ENCODE data around the gene GID8. TPM values are rescaled to one million over a fixed set of nuclear protein-coding genes. Genes with fewer than 3 reads are reported as not detected.

The GID8 gene
- total RNA-seq, 1 experiment from 2014 or later = 37.2 TPM

DNA sequence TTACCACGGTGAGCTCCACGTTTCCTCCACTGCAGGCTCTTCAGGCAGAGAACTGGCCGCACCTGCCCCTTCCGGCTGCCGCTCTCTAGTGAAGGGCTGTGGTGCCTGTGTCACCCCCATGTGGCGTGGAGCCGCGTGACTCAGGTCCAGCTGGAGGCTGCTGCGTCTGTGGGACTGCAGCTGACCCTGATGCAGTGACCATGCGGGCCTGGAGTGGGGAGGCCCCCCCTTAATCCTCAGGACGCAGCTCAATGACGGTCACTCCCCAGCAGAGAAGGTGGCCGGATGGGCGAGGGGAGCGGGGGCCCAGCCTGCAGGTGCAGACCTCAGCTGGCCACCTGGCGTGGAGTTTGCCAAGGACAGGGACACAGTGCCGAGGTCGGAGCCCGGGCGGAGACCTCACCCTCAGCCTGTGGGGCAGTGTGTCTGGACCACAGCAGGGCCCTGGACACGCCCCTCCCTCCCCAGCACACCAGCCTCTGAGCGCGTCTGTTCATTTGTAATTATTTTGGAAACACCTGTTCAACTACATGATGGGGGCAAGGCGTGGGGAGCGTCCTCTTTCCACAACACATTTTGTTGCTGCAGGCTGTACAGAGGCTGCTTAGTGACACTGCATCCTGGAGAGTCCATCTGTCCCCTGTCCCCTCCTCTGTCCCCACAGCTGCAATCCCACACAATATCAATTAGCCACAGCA is 58.1 kb downstream of the GID8 start:
- ChIA-PET POLR2A (ENCODE audit: unreplicated experiment) (interaction anchor here (0.6 kb wide), 1 partner anchor 228 kb away, joined by 7 read pairs; no protein-coding TSS in a partner anchor), CTCF (no interaction called here)
- no peak overlapping the region for H3K9ac ChIP-seq (ENCODE audit: low read length)
- no peak for ATAC-seq
- H3F3A ChIP-seq (ENCODE audit: low read length, unreplicated experiment) = no peaks in the 10 kb centered on the region
- H3K79me2 ChIP-seq (ENCODE audit: low read length) = no peaks in the 10 kb centered on the region
- H3K27ac ChIP-seq (ENCODE audit: low read length) = no peak overlapping the region
- H3K4me1 ChIP-seq (ENCODE audit: insufficient read depth, low read length) = no peaks in the 10 kb centered on the region
- H3K4me3 ChIP-seq (ENCODE audit: low read length) = no peak overlapping the region
- intact Hi-C loops (cut with micrococcal nuclease) = no loop called here
- H2AFZ ChIP-seq (ENCODE audit: low read length) = no peak overlapping the region
- BruUV-seq (replicated peaks) = no TSS peak
- no peak overlapping the region for H3K4me2 ChIP-seq (ENCODE audit: low read length)
- peaks cover 16% of the 10 kb centered on the region for H3K27me3 ChIP-seq (ENCODE audit: low read length)
- DNase-seq = no peak
- no peaks in the 10 kb centered on the region for H3K9me2 ChIP-seq (replicated peaks; ENCODE audit: low read length)
- no peaks in the 10 kb centered on the region for H4K20me1 ChIP-seq (ENCODE audit: low read length)
- H3K9me3 ChIP-seq (ENCODE audit: low read length) = no peaks in the 10 kb centered on the region
- no peak for TF ChIP-seq EZH2phosphoT487 (IDR thresholded peaks at IDR 0.05; ENCODE audit: borderline replicate concordance, low read length)
- TF ChIP-seq, protein P1, sequence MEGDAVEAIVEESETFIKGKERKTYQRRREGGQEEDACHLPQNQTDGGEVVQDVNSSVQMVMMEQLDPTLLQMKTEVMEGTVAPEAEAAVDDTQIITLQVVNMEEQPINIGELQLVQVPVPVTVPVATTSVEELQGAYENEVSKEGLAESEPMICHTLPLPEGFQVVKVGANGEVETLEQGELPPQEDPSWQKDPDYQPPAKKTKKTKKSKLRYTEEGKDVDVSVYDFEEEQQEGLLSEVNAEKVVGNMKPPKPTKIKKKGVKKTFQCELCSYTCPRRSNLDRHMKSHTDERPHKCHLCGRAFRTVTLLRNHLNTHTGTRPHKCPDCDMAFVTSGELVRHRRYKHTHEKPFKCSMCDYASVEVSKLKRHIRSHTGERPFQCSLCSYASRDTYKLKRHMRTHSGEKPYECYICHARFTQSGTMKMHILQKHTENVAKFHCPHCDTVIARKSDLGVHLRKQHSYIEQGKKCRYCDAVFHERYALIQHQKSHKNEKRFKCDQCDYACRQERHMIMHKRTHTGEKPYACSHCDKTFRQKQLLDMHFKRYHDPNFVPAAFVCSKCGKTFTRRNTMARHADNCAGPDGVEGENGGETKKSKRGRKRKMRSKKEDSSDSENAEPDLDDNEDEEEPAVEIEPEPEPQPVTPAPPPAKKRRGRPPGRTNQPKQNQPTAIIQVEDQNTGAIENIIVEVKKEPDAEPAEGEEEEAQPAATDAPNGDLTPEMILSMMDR (conservative IDR thresholded peaks at IDR 0.05; ENCODE audit: low read depth, low read length) = no peak
- no peak for TF ChIP-seq EZH2 (IDR thresholded peaks at IDR 0.05; ENCODE audit: low read length, unreplicated experiment)
- H3K36me3 ChIP-seq (ENCODE audit: low read depth, low read length) = no peaks in the 10 kb centered on the region

DNA sequence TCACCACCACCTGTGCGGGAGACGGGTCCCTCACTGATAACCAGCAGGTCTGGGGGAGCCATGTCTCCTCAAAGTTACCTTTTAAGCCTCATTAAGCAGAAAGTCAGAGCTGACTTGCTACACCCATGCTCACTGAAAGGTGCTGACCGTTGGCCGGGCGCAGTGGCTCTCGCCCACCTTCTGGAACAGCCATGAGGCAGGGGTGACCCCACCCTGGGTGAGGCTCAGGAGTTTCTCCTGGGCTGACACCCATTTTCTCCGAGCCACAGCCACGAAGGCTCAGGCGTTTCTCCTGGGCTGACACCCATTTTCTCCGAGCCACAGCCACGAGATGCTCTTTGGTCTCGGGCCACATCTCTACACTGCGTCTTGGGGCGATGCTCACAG is 58.6 kb downstream of the GID8 start:
- TF ChIP-seq EZH2phosphoT487 (IDR thresholded peaks at IDR 0.05; ENCODE audit: borderline replicate concordance, low read length) = no peak
- TF ChIP-seq, protein P1 (conservative IDR thresholded peaks at IDR 0.05; ENCODE audit: low read depth, low read length) = no peak
- TF ChIP-seq EZH2 (IDR thresholded peaks at IDR 0.05; ENCODE audit: low read length, unreplicated experiment) = no peak
- H3F3A ChIP-seq (ENCODE audit: low read length, unreplicated experiment) = no peaks in the 10 kb centered on the region
- no peak overlapping the region for H2AFZ ChIP-seq (ENCODE audit: low read length)
- peaks cover 11% of the 10 kb centered on the region for H3K27me3 ChIP-seq (ENCODE audit: low read length)
- H3K4me3 ChIP-seq (ENCODE audit: low read length) = no peak overlapping the region
- ATAC-seq (no peak), DNase-seq (no peak)
- POLR2A ChIA-PET (ENCODE audit: unreplicated experiment) = no interaction called here
- no TSS peak for BruUV-seq (replicated peaks)
- no peaks in the 10 kb centered on the region for H3K79me2 ChIP-seq (ENCODE audit: low read length)
- H3K36me3 ChIP-seq (ENCODE audit: low read depth, low read length) = no peaks in the 10 kb centered on the region
- H4K20me1 ChIP-seq (ENCODE audit: low read length) = no peaks in the 10 kb centered on the region
- H3K4me1 ChIP-seq (ENCODE audit: insufficient read depth, low read length) = no peaks in the 10 kb centered on the region
- H3K9ac ChIP-seq (ENCODE audit: low read length) = no peak overlapping the region
- intact Hi-C loops (cut with micrococcal nuclease) = no loop called here
- CTCF ChIA-PET = no interaction called here
- no peaks in the 10 kb centered on the region for H3K9me3 ChIP-seq (ENCODE audit: low read length)
- no peaks in the 10 kb centered on the region for H3K9me2 ChIP-seq (replicated peaks; ENCODE audit: low read length)
- H3K27ac ChIP-seq (ENCODE audit: low read length) = no peak overlapping the region
- H3K4me2 ChIP-seq (ENCODE audit: low read length) = no peak overlapping the region

DNA sequence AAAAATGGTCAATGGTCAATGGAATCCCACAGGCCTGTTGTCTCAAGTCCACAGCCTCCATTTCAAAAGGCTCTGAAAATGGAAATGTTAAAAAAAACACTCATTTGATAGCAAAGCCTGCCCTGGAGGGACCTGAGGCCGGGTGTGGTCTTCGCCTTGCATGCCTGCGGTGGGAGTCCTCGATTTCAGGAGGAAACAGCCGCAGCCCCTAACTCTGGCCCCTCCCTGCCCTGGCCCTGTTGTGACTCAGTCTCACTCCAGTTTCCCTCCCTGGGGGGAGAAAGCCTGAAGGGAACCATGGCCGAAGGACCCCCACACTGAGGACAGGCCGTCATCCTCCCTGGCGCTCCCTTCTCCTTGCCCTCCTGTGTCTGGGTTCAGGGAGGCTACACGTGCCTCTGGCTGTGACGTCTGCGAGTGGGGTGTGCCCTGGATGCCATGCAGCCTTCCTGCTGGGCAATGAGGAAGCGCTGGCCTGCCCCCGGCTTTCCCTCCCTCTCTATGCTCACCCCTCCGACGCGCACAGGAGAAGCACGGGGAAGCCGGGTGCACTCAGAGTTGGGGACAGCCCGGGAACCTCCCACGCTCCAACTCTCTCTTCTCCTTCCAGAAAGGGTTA is 59.6 kb downstream of the GID8 start:
- Histone ChIP-seq H2AFZ (ENCODE audit: low read length) (no peak overlapping the region), H3K79me2 (ENCODE audit: low read length) (no peaks in the 10 kb centered on the region), H3K4me2 (ENCODE audit: low read length) (no peak overlapping the region), H3F3A (ENCODE audit: low read length, unreplicated experiment) (no peaks in the 10 kb centered on the region), H3K27ac (ENCODE audit: low read length) (no peak overlapping the region), H3K9me2 (replicated peaks; ENCODE audit: low read length) (no peaks in the 10 kb centered on the region), H3K4me1 (ENCODE audit: insufficient read depth, low read length) (peaks cover 6% of the 10 kb centered on the region; the same call in 1 of the 2 replicates), H3K36me3 (ENCODE audit: low read depth, low read length) (no peaks in the 10 kb centered on the region), H3K9me3 (ENCODE audit: low read length) (no peaks in the 10 kb centered on the region), H3K9ac (ENCODE audit: low read length) (no peak overlapping the region), H3K27me3 (ENCODE audit: low read length) (0 out of 2 replicates have a peak, but pooled peaks cover 7% of the 10 kb centered on the region), H4K20me1 (ENCODE audit: low read length) (no peaks in the 10 kb centered on the region), H3K4me3 (ENCODE audit: low read length) (no peak overlapping the region)
- intact Hi-C loops (cut with micrococcal nuclease) = no loop called here
- ChIA-PET POLR2A (ENCODE audit: unreplicated experiment) (no interaction called here), CTCF (no interaction called here)
- no TSS peak for BruUV-seq (replicated peaks)
- TF ChIP-seq EZH2phosphoT487 (IDR thresholded peaks at IDR 0.05; ENCODE audit: borderline replicate concordance, low read length) (no peak), EZH2 (IDR thresholded peaks at IDR 0.05; ENCODE audit: low read length, unreplicated experiment) (no peak)
- TF ChIP-seq, protein P1 (conservative IDR thresholded peaks at IDR 0.05; ENCODE audit: low read depth, low read length) = no peak
- DNase-seq (no peak), ATAC-seq (no peak)
